ENCODE measurements around the gene PFDN5.
A peak's percentile ranks its signal among the peaks of the same experiment; 100 is the strongest.

Gene PFDN5

GRCh38 chr12:53295070-53295890 is at the start of gene PFDN5:
Gene PFDN5, plus strand, starts transcription at chr12:53295542. Its CDS starts 26 bp downstream, at chr12:53295568.
- in situ Hi-C loops (cut with MboI; ENCODE audit: low pct_unique_long_range_greater_than_20kb, low sequenced_read_pairs, unreplicated experiment) = no loop called here
- no peak for TF ChIP-seq CTCF (IDR thresholded peaks at IDR 0.05; ENCODE audit: extremely low read depth, insufficient read depth, missing control alignments)
- peak; percentile 90 for DNase-seq (ENCODE audit: low spot score)

GRCh38 chr12:53251477-53252348 is 43.6 kb upstream of the PFDN5 start:
- in situ Hi-C loops (cut with MboI; ENCODE audit: low pct_unique_long_range_greater_than_20kb, low sequenced_read_pairs, unreplicated experiment) = no loop called here
- DNase-seq (ENCODE audit: low spot score) = peak; percentile 95
- peak; percentile 61 for TF ChIP-seq CTCF (IDR thresholded peaks at IDR 0.05; ENCODE audit: extremely low read depth, insufficient read depth, missing control alignments)

- in situ Hi-C loops (cut with MboI; ENCODE audit: low pct_unique_long_range_greater_than_20kb, low sequenced_read_pairs, unreplicated experiment) = no loop called here
- no peak for DNase-seq (ENCODE audit: low spot score)
- no peak for TF ChIP-seq CTCF (IDR thresholded peaks at IDR 0.05; ENCODE audit: extremely low read depth, insufficient read depth, missing control alignments)
Measured at GRCh38 chr12:53252349-53252916, 42.9 kb upstream of the PFDN5 start.

- DNase-seq (ENCODE audit: low spot score) = no peak
- no peak for TF ChIP-seq CTCF (IDR thresholded peaks at IDR 0.05; ENCODE audit: extremely low read depth, insufficient read depth, missing control alignments)
- in situ Hi-C loops (cut with MboI; ENCODE audit: low pct_unique_long_range_greater_than_20kb, low sequenced_read_pairs, unreplicated experiment) = no loop called here
Measured at GRCh38 chr12:53253298-53253697, 42.0 kb upstream of the PFDN5 start.

GRCh38 chr12:53254816-53255545 is 40.4 kb upstream of the PFDN5 start:
- no peak for DNase-seq (ENCODE audit: low spot score)
- in situ Hi-C loops (cut with MboI; ENCODE audit: low pct_unique_long_range_greater_than_20kb, low sequenced_read_pairs, unreplicated experiment) = no loop called here
- TF ChIP-seq CTCF (IDR thresholded peaks at IDR 0.05; ENCODE audit: extremely low read depth, insufficient read depth, missing control alignments) = no peak

GRCh38 chr12:53255996-53256395 is 39.3 kb upstream of the PFDN5 start:
- TF ChIP-seq CTCF (IDR thresholded peaks at IDR 0.05; ENCODE audit: extremely low read depth, insufficient read depth, missing control alignments) = no peak
- peak; percentile 62 for DNase-seq (ENCODE audit: low spot score)
- in situ Hi-C loops (cut with MboI; ENCODE audit: low pct_unique_long_range_greater_than_20kb, low sequenced_read_pairs, unreplicated experiment) = no loop called here
